ENCODE measurements around the gene KAT6B. TPM values are rescaled to one million over a fixed set of nuclear protein-coding genes. Genes with fewer than 3 reads are reported as not detected.
A peak's percentile ranks its signal among the peaks of the same experiment; 100 is the strongest.
"Not testable (repeated sequence)": the region's sequence is repeated elsewhere in the genome, so short reads cannot be mapped to it uniquely, and the experiment has no call there.

The KAT6B gene
- total and polyA plus RNA-seq, 8 donors: 3.7 to 109 (median 34.3) TPM

- Histone ChIP-seq H3K9me3 (no peaks in the 10 kb centered on the region), H3K4me1 (peaks cover 19 to 75% (median 43%) of the 10 kb centered on the region in 4 donors), H3K27ac (peak overlapping the region in 1 of 5 donors; percentile 31), H3K27me3 (no peaks in the 10 kb centered on the region), H3K36me3 (no peaks in the 10 kb centered on the region), H3K4me3 (no peak overlapping the region)
- intact Hi-C loops (cut with DNase I; ENCODE audit: low total_unique reads): no loop called here
- WGBS, 5 donors: 38 to 49% (median 43%) methylated on average over 2 of the region's 2 CpGs
- TF ChIP-seq EP300 (IDR thresholded peaks at IDR 0.05) (no peak), POLR2A (IDR thresholded peaks at IDR 0.05) (no peak), POLR2AphosphoS5 (IDR thresholded peaks at IDR 0.05) (no peak), CTCF (IDR thresholded peaks at IDR 0.05) (no peak)
- DNase-seq: peak in 1 of 2 donors; percentile 58
Measured at GRCh38 chr10:74891053-74891452, 64.7 kb downstream of the KAT6B start.

- 71 to 88% (median 79%) methylated on average over 4 of the region's 4 CpGs for WGBS, 5 donors
Measured at GRCh38 chr10:74892839-74893238, 66.4 kb downstream of the KAT6B start.

GRCh38 chr10:74893329-74893728, 66.9 kb downstream of the KAT6B start:
- intact Hi-C loops (cut with DNase I; ENCODE audit: low total_unique reads): not testable (repeated sequence)
- WGBS, 5 donors: 91 to 94% (median 93%) methylated on average over 6 of the region's 6 CpGs

More at GRCh38 chr10:74892839-74893238, 66.4 kb downstream of the KAT6B start:
- DNase-seq: no peak
- Histone ChIP-seq H3K4me1 (peaks cover 23 to 75% (median 46%) of the 10 kb centered on the region in 4 donors), H3K4me3 (no peak overlapping the region), H3K9me3 (no peaks in the 10 kb centered on the region), H3K27ac (peak overlapping the region in 1 of 5 donors; percentile 10), H3K27me3 (no peaks in the 10 kb centered on the region), H3K36me3 (no peaks in the 10 kb centered on the region)
- TF ChIP-seq EP300 (IDR thresholded peaks at IDR 0.05) (no peak), CTCF (IDR thresholded peaks at IDR 0.05) (no peak), POLR2A (IDR thresholded peaks at IDR 0.05) (no peak), POLR2AphosphoS5 (IDR thresholded peaks at IDR 0.05) (no peak)
- intact Hi-C loops (cut with DNase I; ENCODE audit: low total_unique reads): no loop called here

GRCh38 chr10:74896788-74897527, 70.6 kb downstream of the KAT6B start:
- no peak overlapping the region for H3K4me3 ChIP-seq
- no peak for TF ChIP-seq POLR2AphosphoS5 (IDR thresholded peaks at IDR 0.05)
- no peak for TF ChIP-seq EP300 (IDR thresholded peaks at IDR 0.05)
- TF ChIP-seq CTCF (IDR thresholded peaks at IDR 0.05): no peak
- TF ChIP-seq POLR2A (IDR thresholded peaks at IDR 0.05): no peak
- intact Hi-C loops (cut with DNase I; ENCODE audit: low total_unique reads): no loop called here
- peaks cover 26 to 67% (median 47%) of the 10 kb centered on the region in 4 donors for H3K4me1 ChIP-seq
- no peak for DNase-seq
- peak overlapping the region in 3 of 5 donors; percentile 28 to 36 (median 30) for H3K27ac ChIP-seq
- 28 to 51% (median 46%) methylated on average over 5 of the region's 5 CpGs for WGBS, 5 donors
- H3K36me3 ChIP-seq: no peaks in the 10 kb centered on the region
- H3K27me3 ChIP-seq: no peaks in the 10 kb centered on the region
- no peaks in the 10 kb centered on the region for H3K9me3 ChIP-seq

More at GRCh38 chr10:74893329-74893728, 66.9 kb downstream of the KAT6B start:
- H3K36me3 ChIP-seq, H3K9me3 ChIP-seq, DNase-seq, H3K4me3 ChIP-seq, H3K27ac ChIP-seq, H3K27me3 ChIP-seq: not testable (repeated sequence)
- H3K4me1 ChIP-seq: peaks cover 28 to 75% (median 48%) of the 10 kb centered on the region in 4 donors

Measured in stomach (tissue), 9 donors.